Activated CD4-positive, alpha-beta T cell treated with anti-CD3 and anti-CD28 coated beads, Interleukin-2, amount 50 U/mL, for 1 hour (primary cell): ENCODE data around the gene IL1RAP.

Experiments used
- DNase-seq: peaks from one replicate; pipeline ENCODE4 v3.0.0-alpha.2; 2020

Gene IL1RAP

DNA sequence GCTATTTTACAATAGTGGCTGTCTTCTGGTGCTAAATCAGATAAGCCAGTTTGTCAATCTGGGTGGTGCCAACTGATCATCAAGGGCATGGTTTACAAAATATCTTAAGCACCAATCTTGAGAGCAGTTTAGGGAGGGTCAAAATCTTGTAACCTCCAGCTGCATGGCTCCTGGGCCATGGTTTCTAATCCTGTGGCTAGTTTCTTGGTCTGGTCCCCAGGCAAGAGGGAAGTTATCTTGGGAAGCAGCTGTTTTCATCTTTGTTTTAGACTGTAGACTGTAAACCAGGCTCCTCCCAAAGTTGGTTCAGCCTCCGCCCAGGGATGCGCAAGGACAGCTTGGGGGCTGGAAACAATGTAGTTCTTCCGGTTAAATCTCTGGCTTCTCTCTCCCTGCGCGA is 166.8 kb downstream of the IL1RAP start:
- no peak for DNase-seq

- DNase-seq, result no peak
Observed at GRCh38 chr3:190684776-190685175, 170.9 kb downstream of the IL1RAP start.

DNA sequence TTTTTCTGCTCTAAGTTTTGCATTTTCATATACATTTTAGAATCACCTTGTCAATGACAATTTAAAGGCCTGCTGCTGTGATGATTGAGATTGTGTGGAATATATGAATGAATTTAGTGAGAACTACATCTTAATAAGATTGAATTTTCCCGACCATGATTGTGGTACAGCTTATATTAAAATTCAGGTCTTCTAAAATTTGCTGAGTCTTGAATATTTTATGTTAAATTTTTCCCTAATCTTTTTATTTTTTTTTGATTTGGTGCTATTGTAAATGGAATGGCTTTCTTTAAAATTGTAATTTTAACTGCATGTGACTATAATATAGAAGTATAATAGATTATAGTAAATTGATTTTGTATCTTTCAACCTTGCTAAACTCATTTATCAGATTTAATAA is 172.1 kb downstream of the IL1RAP start:
- no peak for DNase-seq

GRCh38 chr3:190690246-190690645 is 176.4 kb downstream of the IL1RAP start:
- DNase-seq, result no peak

- DNase-seq, result no peak
Observed at GRCh38 chr3:190692256-190692655, 178.4 kb downstream of the IL1RAP start.

DNA sequence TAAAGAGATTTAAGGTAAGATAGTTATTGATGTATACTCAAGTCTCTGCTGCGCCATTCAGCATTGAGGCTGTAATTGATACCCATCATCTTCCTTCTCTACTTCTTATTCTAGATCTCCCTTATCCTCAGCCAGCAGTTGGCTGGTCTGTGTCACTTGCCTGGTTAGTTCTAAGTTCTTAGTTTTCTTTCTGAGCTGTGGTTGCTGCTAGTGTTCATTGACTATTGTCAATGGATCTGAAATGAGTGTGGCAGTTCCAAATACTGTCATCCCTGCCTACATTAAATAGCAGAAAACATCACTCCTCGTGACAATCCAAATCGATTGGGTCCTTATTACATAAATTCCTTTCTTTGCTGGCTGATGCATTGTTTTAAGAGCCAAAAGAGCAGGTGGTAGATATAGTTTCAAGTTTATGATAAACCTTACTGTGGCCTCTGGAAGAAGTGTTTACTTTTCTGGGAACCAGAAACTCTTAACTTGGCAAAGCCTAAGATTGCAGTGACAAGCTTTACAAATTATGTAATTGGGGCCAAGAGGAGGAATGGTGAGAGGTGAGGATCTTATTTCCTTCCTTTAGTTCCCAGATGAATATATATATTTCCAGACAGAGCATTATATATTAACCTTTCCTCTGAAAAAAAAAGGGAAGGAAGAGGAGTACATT is 180.6 kb downstream of the IL1RAP start:
- DNase-seq, result no peak

DNA sequence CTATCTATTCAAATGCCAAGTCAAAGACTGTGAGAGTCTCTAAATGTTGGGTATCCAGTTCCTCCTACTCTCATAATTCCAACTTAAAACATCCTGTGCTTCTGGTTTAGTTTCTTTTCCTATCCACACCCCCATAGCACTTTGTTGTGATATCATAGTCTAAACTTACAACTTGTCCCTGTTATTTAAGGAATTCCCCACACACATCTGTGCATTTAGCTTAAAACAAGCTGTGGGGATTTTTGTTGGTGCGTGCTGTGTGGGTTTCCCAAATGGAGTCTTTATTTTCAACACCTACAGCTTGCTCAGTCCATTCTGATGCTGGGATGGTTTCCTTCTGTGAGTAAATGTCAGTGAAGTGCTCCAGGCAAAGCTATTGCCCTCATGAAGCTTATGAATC is 181.3 kb downstream of the IL1RAP start:
- DNase-seq, result no peak

GRCh38 chr3:190695994-190696393 is 182.1 kb downstream of the IL1RAP start:
- no peak for DNase-seq

DNA sequence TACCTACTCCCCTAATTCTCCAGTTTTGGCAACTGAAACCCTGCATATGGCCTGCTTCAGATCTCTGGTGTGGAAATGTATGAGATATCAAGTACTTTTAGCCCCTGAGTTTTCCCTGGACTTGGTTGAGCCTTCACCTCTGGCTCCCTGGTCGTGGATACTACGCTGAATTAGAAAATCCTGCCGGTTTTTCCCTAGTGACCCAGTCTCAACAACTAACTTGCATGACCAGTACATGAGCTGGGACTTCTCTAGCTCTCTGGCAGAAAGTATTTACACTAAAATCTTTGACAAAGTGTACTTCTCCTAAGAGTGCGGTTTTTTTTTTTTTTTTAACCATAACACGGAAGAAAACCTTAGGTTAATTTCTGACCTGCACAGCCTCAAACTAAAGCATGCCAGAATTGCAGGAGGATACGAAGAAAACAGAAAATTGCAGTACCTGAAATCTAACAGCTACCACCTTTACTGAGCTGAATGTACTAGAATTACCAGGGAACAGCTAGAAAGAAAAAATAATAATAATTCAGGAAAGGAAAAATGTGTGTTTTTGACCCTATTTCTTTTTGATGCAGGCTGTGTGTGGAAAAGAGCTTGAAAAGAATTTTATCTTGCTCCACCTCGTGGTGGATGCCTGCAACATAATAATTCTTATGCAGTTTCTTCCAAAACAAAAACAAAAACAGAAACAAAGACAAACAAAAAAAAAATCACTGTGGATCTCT is 183.1 kb downstream of the IL1RAP start:
- no peak for DNase-seq

- DNase-seq, result no peak
Observed at GRCh38 chr3:190697502-190697830, 183.6 kb downstream of the IL1RAP start.

- DNase-seq, result no peak
Observed at GRCh38 chr3:190697901-190698300, 184.0 kb downstream of the IL1RAP start.

- DNase-seq, result no peak
Observed at GRCh38 chr3:190699776-190700175, 185.9 kb downstream of the IL1RAP start.

DNA sequence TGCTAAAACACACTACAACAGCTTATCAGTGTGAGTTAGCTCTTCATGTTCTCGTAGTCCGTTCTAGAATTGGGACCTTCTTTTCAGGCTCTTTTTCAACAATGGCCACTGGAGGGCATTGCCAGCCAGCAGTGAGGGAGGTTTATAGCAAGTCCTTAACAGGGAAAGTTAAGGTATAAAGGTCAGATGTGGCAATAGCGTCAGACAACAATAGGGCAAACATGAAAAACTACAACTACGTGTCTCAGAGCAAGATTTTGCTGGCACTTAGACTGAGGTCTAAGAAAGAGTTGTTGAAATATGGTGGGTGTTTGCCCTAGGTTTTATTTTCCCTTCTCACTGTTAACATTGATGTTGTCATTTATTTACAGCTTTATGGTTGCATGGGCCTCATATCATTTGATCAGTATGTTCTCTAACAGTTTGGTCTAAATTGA is 187.2 kb downstream of the IL1RAP start:
- DNase-seq, result no peak

DNA sequence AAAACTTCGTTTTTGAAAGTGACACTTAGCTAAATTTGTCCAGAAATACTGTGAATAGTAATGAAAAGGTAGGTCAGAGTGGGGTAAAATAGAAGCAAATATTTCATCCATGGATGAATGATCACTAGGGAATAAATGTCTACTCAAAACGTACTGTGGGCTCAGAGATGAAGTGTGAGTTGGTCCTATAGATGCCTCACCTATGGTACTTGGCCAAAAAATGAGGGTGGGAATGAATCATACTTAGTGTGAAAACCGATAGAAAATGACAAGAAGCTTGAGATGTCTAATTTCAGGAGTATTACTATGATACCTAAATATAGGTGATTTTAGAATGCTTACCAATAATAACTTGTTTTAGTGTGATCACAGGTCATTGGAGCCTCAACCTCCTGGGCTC is 192.7 kb downstream of the IL1RAP start:
- DNase-seq, result no peak
